ENCODE results near the gene EEF1G. TPM values are rescaled to one million over a fixed set of nuclear protein-coding genes. Genes with fewer than 3 reads are reported as not detected.
A peak's percentile ranks its signal among the peaks of the same experiment; 100 is the strongest.

Gene EEF1G
- total RNA-seq, 1 donor from 2014 or later, result 907 TPM

DNA sequence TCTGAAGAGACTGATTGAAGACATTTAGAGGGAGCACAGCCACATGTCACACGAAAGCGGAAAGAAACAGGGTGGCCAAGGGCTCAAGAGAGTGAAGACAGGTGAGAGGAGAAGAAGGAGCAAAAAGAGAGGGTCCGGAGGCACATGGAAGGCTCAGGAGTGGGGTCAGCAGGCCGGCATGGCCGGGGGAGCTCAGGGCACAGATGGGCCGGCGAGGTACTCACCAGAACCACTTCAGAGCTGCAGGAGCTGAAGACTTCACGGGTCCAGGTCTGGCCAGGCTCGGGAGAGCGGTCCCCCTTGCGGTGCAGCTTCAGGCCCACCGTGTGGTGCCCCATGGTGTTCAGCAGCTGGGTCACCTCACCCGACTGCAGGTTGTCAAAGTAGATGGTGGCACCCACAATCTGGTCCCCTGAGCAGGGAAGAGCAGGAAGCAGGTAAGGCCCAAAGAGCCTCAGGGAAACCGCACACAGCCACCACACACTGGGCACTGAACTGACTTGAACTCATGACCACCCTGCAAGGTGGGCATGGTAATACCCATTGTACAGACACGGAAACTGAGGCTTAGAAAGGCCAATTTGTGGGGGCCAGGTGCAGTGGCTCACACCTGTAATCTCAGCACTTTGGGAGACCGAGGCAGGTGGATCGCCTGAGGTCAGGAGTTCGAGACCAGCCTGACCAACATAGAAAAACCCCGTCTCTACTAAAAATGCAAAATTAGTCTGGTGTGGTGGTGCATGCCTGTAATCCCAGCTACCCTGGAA, 38.7 kb downstream of the EEF1G start:
- ATAC-seq, result no peak
- no peak for DNase-seq (ENCODE audit: missing footprints)

DNA sequence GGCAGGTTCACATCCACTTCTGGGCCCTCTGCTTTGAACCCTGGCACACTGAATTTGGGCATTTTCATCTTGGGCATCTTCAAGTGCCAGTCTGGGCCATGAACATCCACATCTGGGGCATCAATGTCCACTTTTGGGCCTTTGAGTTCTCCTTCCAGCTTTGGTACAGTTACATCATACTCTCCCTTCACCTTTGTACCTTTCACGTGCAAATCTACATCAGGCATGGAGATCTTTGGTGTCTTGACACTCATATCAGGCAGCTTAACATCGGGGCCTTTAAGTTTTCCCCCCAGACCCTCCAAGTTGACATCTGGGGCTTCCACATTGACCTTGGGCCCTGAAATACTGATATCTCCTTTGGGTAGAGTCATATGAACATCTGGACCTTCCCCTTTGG, 41.6 kb downstream of the EEF1G start:
- ATAC-seq, result no peak
- intact Hi-C loops (cut with DNase I), result no loop called here

More for the DNA sequence above, 38.7 kb downstream of the EEF1G start:
- intact Hi-C loops (cut with DNase I), result no loop called here

DNA sequence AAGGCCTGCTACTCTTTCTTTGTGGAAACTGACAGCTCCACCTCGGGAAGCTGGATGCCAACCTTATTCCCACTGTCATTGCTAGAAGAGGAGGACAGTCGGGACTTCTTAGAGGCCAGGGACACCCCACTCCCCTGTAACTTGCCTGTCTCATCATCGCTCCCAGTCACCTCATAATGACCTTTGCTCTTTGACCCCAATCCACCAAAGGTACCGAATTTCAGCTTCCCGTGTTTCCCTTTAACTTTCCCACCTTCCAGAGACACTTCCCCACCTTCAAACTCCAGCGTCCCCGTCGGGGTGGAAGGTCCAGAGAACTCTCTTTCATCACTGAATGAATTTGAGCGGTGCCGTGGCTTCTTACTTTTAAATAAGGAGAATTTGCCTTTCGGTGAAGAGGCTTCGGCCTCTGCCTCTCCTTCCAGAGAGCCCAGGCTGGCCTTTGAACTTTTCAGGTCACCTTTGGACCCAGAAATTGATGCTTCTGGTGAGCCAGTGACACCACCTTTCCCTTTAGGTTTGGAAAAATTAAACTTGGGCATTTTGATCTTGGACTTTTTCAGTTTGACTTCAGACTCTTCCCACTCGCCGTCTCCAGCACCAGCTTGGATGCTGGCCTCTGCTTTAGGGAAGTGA, 56.8 kb downstream of the EEF1G start:
- intact Hi-C loops (cut with DNase I), result no loop called here
- DNase-seq (ENCODE audit: missing footprints), result no peak
- no peak for ATAC-seq

More for the DNA sequence above, 41.6 kb downstream of the EEF1G start:
- no peak for DNase-seq (ENCODE audit: missing footprints)

DNA sequence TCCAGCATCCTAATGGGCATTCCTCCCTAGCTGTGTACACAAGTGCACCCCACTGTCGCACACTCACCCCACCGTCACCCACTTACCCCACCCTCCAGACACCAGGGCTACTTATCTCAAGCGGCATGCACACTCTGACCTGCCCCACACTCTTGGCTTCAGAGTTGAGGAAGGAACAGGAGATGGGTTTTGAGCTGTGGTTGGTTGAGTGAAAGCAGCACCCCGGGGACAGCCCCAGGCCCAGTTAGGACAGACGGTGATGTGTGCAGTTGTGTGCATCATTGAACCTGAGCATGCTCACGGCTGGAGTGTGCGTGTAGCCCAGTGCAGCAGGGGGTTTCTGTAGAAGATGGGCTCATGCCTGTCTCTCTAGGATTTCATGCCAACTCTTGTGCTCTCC, 59.5 kb downstream of the EEF1G start:
- DNase-seq (ENCODE audit: missing footprints) (no peak), ATAC-seq (peak; percentile 23)
- intact Hi-C loops (cut with DNase I), result no loop called here

DNA sequence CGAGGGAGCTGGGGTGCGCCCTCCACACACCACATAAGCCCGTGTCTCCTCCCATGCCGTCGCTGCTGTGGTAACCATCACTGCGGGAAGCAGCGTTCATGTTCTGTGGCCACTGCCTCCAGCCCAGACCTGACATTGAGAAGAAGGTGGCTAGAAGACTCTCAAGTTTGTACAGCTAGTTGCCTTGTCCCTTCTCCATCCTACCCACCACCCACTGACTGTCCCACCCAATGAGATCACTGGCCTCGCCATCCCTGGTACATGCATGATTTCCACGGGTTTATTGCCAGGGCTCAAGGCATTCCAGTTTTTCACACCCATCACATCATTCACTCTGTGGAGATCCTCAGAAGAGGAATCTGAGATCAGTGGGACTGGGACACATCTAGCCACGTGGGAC, 60.1 kb downstream of the EEF1G start:
- ATAC-seq (no peak), DNase-seq (ENCODE audit: missing footprints) (no peak)
- intact Hi-C loops (cut with DNase I), result no loop called here

DNA sequence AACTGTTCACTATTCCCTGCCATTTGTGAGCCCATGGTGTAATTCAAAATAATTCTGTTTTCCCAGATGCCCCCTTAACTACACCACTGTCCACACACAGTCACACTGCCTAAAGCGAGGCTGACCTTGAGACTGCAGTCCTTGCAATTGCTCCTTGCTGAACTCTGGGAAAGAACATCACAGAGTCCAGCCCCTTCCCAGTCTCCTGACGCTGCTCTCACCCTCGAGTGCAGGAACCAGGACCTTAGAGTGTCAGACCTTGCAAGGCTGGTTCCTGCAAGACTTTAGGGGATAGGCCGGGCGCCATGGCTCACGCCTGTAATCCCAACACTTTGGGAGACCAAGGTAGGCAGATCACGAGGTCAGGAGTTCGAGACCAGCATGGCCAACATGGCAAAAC, 60.7 kb downstream of the EEF1G start:
- ATAC-seq (no peak), DNase-seq (ENCODE audit: missing footprints) (no peak)
- intact Hi-C loops (cut with DNase I), result no loop called here

Small RNA genes within 50 kb of the gene (microRNA-seq; reads per million reads assigned to microRNA genes)
- gene MIR6747, result not detected

Other genes with a start within 250 kb of the EEF1G start
- gene ASRGL1, start 236.4 kb downstream of the EEF1G start, total RNA-seq, result 4.7 TPM
- gene SCGB1A1, start 154.9 kb downstream of the EEF1G start, total RNA-seq, result not detected
- gene AHNAK, start 27.1 kb downstream of the EEF1G start, total RNA-seq, result 332 TPM
- 13.7 TPM for gene TUT1, start 17.6 kb upstream of the EEF1G start, total RNA-seq
- gene MTA2, start 28.0 kb upstream of the EEF1G start, total RNA-seq, result 34.1 TPM
- 16.4 TPM for gene EML3, start 38.9 kb upstream of the EEF1G start, total RNA-seq
- gene ROM1, start 39.4 kb upstream of the EEF1G start, total RNA-seq, result 2.4 TPM
- gene B3GAT3, start 48.1 kb upstream of the EEF1G start, total RNA-seq, result 12.8 TPM
- gene GANAB, start 72.7 kb upstream of the EEF1G start, total RNA-seq, result 105 TPM
- 9.6 TPM for gene INTS5, start 79.4 kb upstream of the EEF1G start, total RNA-seq
- gene C11orf98, start 91.3 kb upstream of the EEF1G start, total RNA-seq, result 33.0 TPM
- 4.9 TPM for gene CSKMT, start 91.4 kb upstream of the EEF1G start, total RNA-seq
- gene UQCC3, start 97.8 kb upstream of the EEF1G start, total RNA-seq, result 8.1 TPM
- 1.8 TPM for gene LBHD1, start 98.4 kb upstream of the EEF1G start, total RNA-seq
- 88.9 TPM for gene UBXN1, start 105.2 kb upstream of the EEF1G start, total RNA-seq
- 4.5 TPM for gene LRRN4CL, start 115.6 kb upstream of the EEF1G start, total RNA-seq
- gene BSCL2, start 133.5 kb upstream of the EEF1G start, total RNA-seq, result 23.0 TPM
- gene GNG3, start 133.8 kb upstream of the EEF1G start, total RNA-seq, result not detected
- gene HNRNPUL2, start 153.6 kb upstream of the EEF1G start, total RNA-seq, result 33.8 TPM
- gene TTC9C, start 154.6 kb upstream of the EEF1G start, total RNA-seq, result 14.1 TPM
- 11.5 TPM for gene ZBTB3, start 180.3 kb upstream of the EEF1G start, total RNA-seq
- 38.2 TPM for gene POLR2G, start 187.7 kb upstream of the EEF1G start, total RNA-seq
- 8.2 TPM for gene TAF6L, start 197.5 kb upstream of the EEF1G start, total RNA-seq
- gene TMEM179B, start 213.5 kb upstream of the EEF1G start, total RNA-seq, result 21.6 TPM
- gene TMEM223, start 218.1 kb upstream of the EEF1G start, total RNA-seq, result 18.0 TPM
- gene NXF1, start 231.5 kb upstream of the EEF1G start, total RNA-seq, result 42.7 TPM

Measured in Right ventricle myocardium inferior (tissue), 1 donor.